ENCODE results near the gene ACTR3.

ACTR3 gene

DNA sequence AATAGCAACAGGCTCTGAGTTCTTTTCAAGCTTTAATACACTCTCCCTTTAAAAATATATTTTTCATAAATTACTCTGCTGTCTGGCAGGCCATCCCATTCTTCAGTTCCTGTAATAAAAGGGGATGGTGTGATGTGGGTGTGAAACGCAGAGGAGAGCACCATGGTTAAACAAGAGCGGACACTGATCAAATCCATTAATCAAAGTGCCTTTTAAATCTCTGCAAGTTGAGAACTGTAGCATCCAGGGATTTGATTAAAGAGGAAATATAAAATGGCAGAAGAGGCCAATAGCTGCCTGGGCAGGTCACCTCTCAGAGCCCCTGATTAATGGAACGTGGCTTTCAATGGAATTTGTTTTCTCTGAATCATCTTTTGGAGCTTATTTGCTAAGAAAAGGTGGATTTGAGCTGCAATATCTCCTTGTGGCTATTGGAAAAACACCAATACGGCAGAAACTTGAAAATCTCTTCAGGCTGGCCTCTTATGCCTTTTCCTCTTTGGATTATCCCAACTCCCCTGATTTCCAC is 96.9 kb downstream of the ACTR3 start:
- in situ Hi-C loops (cut with HindIII; ENCODE audit: low sequenced_read_pairs): no loop called here

DNA sequence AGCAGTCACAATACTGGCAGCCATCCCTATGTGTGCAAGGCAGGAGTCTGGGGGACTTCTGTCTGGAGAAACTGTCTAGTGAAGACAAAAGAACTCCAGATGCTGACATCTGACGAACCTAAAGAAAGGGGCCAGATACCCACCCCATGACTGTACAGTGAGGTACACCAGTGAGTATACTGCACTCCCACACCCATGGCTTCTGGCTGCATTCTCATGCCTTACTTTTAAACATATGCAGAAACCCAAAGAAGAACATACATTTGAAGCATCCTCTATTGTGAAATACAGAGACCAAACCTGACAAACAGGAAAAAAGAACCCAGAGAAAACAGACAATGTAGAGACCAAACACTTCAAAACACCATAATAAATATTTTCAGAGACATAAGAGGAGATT is 102.2 kb downstream of the ACTR3 start:
- in situ Hi-C loops (cut with HindIII; ENCODE audit: low sequenced_read_pairs): no loop called here

DNA sequence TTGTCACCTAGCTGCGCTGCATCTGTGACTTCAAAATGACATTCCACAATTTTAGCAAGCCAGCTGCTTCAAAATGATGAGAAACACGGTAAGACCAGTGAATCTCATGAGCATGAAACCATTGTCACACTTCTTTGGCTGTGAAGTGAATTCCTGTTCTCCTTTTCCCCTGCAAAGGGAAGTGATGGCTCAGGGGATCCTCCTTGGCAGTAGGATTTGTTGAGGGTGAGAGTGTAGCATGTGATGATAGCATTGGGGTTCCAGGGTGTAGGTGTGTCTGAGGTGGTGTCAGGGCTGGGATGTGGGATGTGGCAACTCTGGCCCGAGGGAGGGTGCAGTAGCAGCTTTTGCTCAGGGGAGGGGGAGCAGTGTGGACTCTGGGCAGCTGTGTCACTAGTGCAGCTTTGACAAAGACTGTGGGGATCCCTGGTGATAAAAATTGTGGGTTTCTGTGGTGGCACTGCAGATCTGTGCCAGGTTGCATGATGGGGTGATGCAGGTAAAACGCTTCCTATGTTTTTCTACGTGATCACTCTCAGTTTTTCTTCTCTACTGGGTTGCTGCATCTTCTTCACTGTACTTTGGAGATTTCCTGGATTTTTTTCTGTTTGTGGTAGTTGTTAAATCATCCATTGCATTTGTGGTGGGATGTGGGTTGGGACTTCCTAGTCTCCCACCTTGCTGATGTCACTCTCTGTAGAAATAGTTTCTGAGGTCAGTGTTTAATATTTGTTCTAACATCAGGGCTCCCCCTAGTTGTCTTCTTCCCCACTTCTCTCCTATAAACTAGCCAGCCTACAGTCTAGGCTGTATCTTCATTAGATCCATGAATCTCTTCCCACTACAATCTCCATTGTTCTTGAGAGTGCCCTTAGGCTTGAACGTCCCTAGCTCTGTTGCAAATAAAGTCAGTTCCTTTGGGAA is 107.0 kb downstream of the ACTR3 start:
- in situ Hi-C loops (cut with HindIII; ENCODE audit: low sequenced_read_pairs): no loop called here

DNA sequence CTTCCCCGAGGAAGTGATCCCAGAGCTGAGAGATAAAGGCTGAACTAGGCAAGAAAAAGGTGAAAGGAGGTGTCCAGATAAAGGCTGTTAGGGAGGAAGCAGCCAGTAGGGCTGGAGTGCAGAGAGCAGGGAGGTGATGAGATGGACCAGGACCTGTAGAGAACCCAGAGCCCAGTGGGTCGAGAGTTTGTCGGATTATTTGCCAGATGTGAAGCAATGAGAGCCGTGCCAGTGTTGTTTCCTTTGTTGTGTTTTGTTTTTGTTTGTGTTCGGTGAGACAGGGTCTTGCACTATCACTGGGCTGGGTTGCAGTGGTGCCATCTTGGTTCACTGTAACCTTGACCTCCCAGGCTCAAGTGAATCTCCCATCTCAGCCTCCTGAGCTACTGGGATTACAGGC is 111.3 kb downstream of the ACTR3 start:
- in situ Hi-C loops (cut with HindIII; ENCODE audit: low sequenced_read_pairs): loop anchor here (5.0 kb wide), 1 partner anchor 36 kb away; no protein-coding TSS in a partner anchor

DNA sequence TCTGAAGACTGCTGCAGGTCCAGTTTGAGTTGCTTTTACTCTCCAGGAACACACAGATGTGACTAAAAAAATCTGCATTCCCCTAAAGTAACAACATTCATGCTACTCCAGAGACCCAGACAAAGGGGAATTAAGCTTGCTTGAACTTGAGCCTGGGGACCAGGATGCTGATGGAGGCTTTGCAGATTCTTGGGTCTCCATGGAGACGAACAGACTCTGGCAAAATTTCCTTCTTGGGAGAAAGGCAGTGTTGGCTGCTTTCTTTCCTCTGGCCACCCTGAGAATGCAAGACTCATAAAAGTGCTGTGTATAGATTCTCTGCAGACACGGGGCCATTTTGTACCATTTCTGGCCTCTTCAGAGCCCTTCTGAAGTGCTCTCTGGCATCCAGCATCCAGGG is 112.0 kb downstream of the ACTR3 start:
- in situ Hi-C loops (cut with HindIII; ENCODE audit: low sequenced_read_pairs): loop anchor here (5.0 kb wide), 1 partner anchor 35 kb away; no protein-coding TSS in a partner anchor

DNA sequence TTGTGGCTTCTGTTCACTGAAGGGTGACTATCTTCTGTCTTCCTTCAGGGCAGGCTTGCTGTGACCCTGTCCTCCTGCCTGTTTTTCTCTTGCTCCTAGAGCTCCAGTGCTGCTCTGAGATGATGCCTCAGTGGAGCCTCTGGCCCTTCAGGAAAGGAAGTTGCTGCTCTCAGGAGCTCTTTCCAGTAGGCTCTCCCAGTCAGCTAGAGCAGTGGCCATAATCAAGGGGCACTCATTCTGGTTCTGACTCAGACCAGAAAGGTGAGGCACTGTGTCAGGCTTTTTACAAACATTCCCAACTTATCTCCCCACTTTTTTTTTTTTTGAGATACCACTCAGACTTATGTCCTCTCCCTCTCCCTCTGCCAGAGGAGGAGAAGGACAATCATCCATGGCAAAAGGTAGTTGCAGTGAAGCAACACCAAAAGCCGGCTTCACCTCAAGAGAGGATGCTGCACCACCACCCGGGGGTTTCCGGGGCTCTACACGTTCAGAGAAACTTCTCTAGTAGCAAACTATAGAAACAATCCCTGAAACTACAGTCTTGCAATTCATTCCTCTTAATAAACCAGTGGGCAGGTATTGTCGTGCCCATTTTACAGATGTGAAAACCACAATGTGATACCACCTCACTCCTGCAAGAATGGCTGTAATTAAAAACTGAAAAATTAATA is 115.4 kb downstream of the ACTR3 start:
- in situ Hi-C loops (cut with HindIII; ENCODE audit: low sequenced_read_pairs): no loop called here

DNA sequence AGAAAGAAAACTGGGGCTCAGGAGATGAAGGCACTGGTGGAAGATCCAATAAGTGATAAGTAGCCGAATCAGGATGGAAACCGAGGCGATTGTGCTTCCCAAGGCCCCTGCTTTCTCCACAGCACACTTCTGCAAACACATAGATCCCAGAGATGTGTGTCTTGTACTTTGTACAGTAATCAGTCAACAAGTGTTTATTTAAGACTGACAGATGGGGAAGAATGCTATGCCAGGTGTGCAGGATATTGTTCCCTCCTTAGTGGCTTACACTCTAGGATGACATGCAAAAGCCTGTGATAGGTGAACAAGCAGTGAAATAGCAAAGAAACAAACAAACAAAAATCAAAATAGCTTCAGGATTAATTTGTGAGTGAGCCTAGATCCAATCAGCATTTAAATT is 116.6 kb downstream of the ACTR3 start:
- in situ Hi-C loops (cut with HindIII; ENCODE audit: low sequenced_read_pairs): no loop called here

DNA sequence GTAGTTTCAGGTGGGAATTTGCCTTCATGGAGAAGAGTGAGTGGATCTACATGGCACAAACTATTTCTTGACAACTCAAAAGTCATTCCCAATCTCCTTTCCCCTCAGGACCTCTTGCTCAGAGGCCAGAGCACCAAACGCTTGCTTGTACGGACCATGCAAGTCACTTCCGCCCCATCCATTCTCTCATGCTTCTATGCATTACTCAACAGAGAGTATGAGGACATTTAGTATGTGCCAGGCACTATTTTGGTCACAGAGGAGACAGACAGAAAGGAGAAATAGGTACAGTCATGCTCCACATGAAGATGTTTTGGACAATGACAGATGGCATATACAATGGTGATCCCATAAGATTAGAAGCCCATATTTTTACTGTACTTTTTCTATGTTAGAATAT is 117.5 kb downstream of the ACTR3 start:
- in situ Hi-C loops (cut with HindIII; ENCODE audit: low sequenced_read_pairs): no loop called here

DNA sequence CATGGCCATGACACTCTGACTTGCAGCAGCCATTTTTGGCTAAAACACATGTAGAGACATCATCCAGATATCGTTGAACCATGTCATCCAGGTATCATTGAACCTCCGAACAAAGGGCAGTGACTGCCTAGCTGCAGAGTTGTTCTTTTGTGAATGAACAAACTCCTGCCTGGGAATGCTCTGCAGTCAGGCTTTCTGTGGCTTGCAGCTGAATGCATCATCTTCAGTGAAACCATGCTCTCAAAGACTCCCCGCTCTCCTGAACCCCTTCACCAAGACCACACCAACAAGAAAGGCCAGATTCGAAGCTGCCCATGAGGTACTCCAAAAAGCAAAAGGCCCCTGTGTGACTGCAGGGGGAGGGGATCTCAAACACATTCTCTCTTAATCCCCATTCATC is 118.8 kb downstream of the ACTR3 start:
- in situ Hi-C loops (cut with HindIII; ENCODE audit: low sequenced_read_pairs): no loop called here

DNA sequence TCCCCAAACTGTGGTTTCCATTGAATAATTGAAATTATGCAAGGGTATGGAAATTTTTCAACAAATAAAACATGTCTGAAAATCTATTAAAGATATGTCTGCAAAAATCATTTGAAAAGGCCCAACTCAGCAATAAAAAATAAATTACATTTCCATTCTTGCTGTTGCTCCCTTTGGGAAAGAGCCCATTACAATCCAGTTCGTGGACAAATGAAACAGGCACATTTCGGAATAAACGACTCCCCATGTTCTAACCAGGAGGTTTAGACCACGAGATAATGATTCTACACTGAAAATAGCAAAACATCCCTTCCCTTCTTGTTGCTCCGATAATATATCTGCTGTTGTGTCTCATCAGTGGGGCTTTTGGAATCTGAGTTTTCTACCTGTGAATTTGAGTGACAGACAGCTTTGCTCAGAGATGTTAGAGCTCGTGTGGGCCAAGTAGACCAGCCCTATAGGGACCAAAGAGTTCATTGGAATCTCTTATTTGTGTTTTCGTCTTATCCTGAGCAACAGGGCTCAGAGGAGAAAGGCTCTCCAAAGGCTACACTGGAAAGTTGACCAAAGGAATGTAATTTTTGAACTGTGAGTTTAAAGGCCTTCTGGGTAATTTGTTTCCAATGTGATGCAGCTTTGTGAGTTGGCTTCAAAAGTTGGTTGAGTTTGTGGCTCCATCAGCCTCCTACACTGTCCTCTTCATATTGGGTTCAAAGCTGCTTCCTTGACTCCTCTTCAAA is 119.5 kb downstream of the ACTR3 start:
- in situ Hi-C loops (cut with HindIII; ENCODE audit: low sequenced_read_pairs): no loop called here

DNA sequence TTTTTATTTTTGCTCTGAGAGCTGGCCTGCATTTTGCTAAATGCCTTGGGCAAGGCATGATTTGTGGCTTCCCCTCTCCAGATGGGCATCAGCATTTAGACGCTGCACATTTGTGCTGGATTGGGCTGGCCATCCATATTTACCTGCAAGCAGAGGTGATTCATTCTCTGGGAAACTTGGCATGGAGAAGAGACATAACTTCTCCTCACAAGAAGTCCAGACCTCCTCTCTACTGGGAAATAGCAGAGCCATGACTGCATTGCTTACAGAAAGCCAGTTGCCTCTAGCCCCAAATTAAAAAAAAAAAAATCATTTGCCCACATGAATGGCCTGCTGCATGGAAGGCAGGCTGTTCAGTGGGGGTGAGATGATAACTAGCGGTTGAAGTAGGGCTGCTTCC is 120.1 kb downstream of the ACTR3 start:
- in situ Hi-C loops (cut with HindIII; ENCODE audit: low sequenced_read_pairs): no loop called here

DNA sequence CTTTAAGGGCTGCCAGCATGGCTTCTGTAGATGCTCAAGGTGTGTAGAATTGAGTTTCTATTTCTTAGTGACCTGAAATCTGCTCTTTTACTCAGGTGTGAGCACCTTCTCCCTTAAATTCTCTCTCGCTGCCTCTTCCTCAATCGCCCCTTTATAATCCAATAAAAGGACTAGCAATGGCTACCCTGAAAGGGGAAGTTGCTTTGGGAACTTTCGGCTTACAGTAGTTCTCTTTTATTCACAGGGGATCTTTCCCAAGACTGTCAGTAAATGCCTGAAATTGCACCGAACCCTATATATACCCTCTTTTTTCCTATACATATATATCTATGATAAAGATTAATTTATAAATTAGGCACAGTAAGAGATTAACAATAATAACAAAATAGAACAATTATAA is 121.8 kb downstream of the ACTR3 start:
- in situ Hi-C loops (cut with HindIII; ENCODE audit: low sequenced_read_pairs): no loop called here

Measured in DLD1 (cell line).